NCI-H146 treated with DMSO at 0.1 percent for 48 hours (cell line): ENCODE data around the gene DNAJB8.
A peak's percentile ranks its signal among the peaks of the same experiment; 100 is the strongest.

Experiments
- DNase-seq: peaks from one replicate; lab custom pipeline; 2025; ENCODE audit not compliant: unreplicated experiment; lab: John Stamatoyannopoulos, UW

Gene DNAJB8

GRCh38 chr3:128448491-128448890 is 18.2 kb downstream of the DNAJB8 start:
- DNase-seq = no peak

- no peak for DNase-seq
These were observed 19.1 kb downstream of the DNAJB8 start for GRCh38 chr3:128447561-128448013.

GRCh38 chr3:128446821-128447220 is 19.9 kb downstream of the DNAJB8 start:
- no peak for DNase-seq

GRCh38 chr3:128445357-128445756 is 21.3 kb downstream of the DNAJB8 start:
- DNase-seq = no peak

GRCh38 chr3:128443771-128444170 is 22.9 kb downstream of the DNAJB8 start:
- no peak for DNase-seq

GRCh38 chr3:128442949-128443348 is 23.7 kb downstream of the DNAJB8 start:
- no peak for DNase-seq

- DNase-seq = no peak
These were observed 24.6 kb downstream of the DNAJB8 start for GRCh38 chr3:128442070-128442469.

- no peak for DNase-seq
These were observed 27.5 kb downstream of the DNAJB8 start for GRCh38 chr3:128439226-128439625.

GRCh38 chr3:128438488-128439072 is 28.1 kb downstream of the DNAJB8 start:
- DNase-seq = no peak

GRCh38 chr3:128436214-128436613 is 30.5 kb downstream of the DNAJB8 start:
- no peak for DNase-seq

GRCh38 chr3:128435561-128435960 is 31.1 kb downstream of the DNAJB8 start:
- DNase-seq = no peak

GRCh38 chr3:128435058-128435457 is 31.6 kb downstream of the DNAJB8 start:
- no peak for DNase-seq

- DNase-seq = no peak
These were observed 32.2 kb downstream of the DNAJB8 start for GRCh38 chr3:128434524-128434923.

GRCh38 chr3:128433837-128434165 is 32.9 kb downstream of the DNAJB8 start:
- DNase-seq = peak; percentile 28

GRCh38 chr3:128432971-128433836 is 33.5 kb downstream of the DNAJB8 start:
- DNase-seq = peak; percentile 71

- DNase-seq = peak; percentile 61
These were observed 34.3 kb downstream of the DNAJB8 start for GRCh38 chr3:128432301-128432970.

- no peak for DNase-seq
These were observed 34.8 kb downstream of the DNAJB8 start for GRCh38 chr3:128431803-128432300.

- DNase-seq = no peak
These were observed 36.0 kb downstream of the DNAJB8 start for GRCh38 chr3:128430731-128431130.

- no peak for DNase-seq
These were observed 36.4 kb downstream of the DNAJB8 start for GRCh38 chr3:128430301-128430700.

GRCh38 chr3:128429751-128430150 is 36.9 kb downstream of the DNAJB8 start:
- DNase-seq = no peak

- DNase-seq = no peak
These were observed 37.4 kb downstream of the DNAJB8 start for GRCh38 chr3:128429275-128429674.
